ENCODE measurements around the gene ZBTB16.

ZBTB16 gene

DNA sequence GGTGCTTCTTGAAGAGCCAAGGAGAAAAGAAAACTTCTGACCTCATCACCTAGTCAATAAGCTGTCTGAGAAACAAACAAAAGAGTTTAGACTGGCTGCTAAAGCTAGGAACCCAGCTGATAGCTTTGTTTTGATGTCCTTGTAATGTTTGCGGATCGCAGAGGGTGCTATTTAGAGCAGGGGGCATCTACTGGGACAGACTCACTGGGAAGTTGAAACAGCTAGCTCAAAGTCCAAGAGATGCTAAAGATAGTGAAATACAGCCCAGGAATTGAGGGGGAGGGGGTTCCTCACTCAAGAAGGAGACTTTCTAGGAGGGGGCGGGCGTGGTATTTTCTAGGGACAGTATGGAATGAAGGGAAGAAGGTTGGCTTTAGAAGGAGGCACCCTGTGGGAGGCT is 18.9 kb downstream of the ZBTB16 start:
- TF ChIP-seq, protein P1, sequence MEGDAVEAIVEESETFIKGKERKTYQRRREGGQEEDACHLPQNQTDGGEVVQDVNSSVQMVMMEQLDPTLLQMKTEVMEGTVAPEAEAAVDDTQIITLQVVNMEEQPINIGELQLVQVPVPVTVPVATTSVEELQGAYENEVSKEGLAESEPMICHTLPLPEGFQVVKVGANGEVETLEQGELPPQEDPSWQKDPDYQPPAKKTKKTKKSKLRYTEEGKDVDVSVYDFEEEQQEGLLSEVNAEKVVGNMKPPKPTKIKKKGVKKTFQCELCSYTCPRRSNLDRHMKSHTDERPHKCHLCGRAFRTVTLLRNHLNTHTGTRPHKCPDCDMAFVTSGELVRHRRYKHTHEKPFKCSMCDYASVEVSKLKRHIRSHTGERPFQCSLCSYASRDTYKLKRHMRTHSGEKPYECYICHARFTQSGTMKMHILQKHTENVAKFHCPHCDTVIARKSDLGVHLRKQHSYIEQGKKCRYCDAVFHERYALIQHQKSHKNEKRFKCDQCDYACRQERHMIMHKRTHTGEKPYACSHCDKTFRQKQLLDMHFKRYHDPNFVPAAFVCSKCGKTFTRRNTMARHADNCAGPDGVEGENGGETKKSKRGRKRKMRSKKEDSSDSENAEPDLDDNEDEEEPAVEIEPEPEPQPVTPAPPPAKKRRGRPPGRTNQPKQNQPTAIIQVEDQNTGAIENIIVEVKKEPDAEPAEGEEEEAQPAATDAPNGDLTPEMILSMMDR (IDR thresholded peaks at IDR 0.05; ENCODE audit: control extremely low read depth, extremely low read depth, low read depth, missing control alignments): no peak
- no peak for DNase-seq (ENCODE audit: extremely low spot score)
- ChIA-PET CTCF (no interaction called here), POLR2A (no interaction called here)

DNA sequence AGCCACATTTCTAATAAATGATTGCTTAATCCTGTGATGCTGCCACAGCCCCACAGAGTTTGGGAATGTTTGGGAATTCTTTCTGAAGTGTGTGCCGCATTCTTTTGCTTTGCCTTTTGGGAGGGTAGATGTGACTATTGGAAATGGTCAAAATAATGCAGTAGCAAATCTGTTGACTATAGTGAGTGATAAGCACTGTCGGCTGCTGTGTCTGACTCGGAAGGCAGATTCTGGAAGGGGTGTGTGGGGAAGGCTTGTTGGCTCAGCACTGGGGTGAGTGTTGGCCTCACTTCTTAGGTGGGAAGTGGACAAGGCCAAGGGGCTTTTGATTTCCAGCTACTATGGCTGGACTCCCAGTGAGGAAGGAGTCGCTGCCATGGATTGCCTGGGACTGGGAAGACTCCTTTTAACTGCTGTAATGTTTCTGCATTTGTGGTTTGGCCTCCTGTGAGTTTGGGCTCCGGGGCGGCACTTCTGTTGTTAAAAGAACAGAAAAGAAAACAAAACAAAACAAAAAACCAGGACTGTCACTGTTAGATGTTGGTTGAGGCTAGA is 20.1 kb downstream of the ZBTB16 start:
- ChIA-PET POLR2A (no interaction called here), CTCF (no interaction called here)
- TF ChIP-seq, protein P1 (IDR thresholded peaks at IDR 0.05; ENCODE audit: control extremely low read depth, extremely low read depth, low read depth, missing control alignments): no peak
- no peak for DNase-seq (ENCODE audit: extremely low spot score)

DNA sequence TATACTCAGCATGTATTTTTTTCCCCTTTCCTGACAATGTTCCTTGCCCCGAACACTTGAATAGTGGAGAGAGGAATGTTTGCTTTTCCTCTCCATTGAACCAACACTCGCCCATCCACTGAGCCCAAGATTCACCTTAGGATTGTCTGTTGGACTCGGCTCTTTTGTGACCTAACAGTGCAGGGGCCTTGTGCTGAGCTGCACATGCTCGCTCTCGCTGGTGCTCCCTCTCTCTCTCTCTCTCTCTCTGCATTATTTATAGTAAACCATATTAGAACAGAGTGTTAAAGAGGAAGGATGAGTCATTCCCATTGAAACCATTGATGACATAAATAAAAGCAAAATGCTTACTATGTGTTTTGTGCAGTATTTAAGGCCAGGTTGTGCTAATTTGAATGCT is 20.7 kb downstream of the ZBTB16 start:
- ChIA-PET POLR2A (no interaction called here), CTCF (no interaction called here)
- no peak for DNase-seq (ENCODE audit: extremely low spot score)
- TF ChIP-seq, protein P1 (IDR thresholded peaks at IDR 0.05; ENCODE audit: control extremely low read depth, extremely low read depth, low read depth, missing control alignments): no peak

DNA sequence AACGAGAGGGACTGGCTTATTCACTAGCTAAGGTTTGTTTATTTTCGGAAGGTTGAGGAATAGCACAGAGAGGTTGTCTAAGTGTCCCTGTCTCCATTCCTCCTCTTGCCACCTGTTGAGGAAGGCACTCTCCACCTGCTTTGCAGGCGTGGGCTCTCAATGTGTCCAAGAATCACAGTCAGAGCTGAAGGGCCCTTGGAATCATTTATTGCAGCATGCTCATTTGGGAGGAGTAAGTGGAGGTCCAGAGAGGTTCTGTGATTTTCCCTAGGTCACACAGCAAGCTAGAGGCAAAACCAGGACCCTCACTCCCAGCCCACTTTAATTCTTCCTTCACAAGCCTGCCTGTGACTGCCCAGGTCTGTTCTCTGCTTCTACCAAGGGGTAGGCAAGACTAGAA is 21.3 kb downstream of the ZBTB16 start:
- DNase-seq (ENCODE audit: extremely low spot score): no peak
- TF ChIP-seq, protein P1 (IDR thresholded peaks at IDR 0.05; ENCODE audit: control extremely low read depth, extremely low read depth, low read depth, missing control alignments): no peak
- ChIA-PET CTCF (no interaction called here), POLR2A (no interaction called here)

DNA sequence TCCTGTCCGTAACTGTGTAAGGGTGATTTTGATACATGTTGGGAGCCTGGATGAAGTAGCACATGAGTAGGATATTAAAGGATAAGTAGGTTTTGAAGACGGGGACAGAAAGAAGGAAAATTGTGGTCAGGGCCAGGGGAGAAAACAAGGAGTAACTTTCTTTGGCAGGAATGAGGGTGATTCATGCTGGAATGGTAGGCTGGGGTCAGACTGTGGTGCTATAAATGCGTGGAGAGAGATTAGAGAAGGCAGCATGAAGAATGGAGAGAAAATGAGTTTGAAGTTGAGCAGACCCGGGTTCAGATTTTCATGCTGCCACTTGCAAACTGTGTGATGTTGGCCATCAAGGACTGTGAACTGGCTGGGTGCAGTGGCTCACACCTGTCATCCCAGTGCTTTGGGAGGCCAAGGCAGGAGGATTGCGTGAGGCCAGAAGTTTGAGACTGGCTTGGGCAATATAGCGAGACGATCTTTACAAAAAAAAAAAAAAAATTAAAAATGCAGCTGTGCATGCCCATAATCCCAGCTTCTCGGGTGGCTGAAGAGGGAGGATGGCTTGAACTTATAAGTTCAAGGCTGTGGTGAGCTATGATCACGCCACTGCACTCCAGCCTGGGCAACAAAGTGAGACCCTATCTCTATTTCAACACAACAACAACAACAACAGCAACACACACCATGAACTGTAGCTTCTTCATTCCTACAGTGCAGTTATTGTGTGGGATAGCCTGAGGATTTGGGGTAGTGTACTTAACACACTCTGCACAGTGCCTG is 22.3 kb downstream of the ZBTB16 start:
- TF ChIP-seq, protein P1 (IDR thresholded peaks at IDR 0.05; ENCODE audit: control extremely low read depth, extremely low read depth, low read depth, missing control alignments): no peak
- DNase-seq (ENCODE audit: extremely low spot score): no peak
- ChIA-PET CTCF (no interaction called here), POLR2A (no interaction called here)

DNA sequence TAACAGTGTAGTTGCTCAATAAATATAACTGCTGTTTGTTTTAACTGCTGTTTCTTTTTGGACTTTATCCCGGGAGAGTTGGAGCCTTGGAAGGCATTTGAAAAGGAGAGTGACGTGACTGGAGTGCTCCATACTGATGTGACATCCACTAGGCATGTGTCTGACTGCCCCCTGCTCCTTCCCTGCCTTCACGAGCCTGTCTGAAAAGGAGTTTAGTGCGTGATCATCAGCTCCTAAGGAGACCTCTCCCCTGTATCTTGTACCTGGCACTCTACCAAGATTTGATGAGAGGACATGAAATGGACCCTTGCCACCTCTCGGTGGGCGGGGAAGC is 22.9 kb downstream of the ZBTB16 start:
- CTCF ChIA-PET: no interaction called here
- TF ChIP-seq, protein P1 (IDR thresholded peaks at IDR 0.05; ENCODE audit: control extremely low read depth, extremely low read depth, low read depth, missing control alignments): no peak
- POLR2A ChIA-PET: no interaction called here
- no peak for DNase-seq (ENCODE audit: extremely low spot score)

All from GM10248 (cell line).